Suprapubic skin (tissue), 4 donors: Measurements from ENCODE around the gene NDFIP1. TPM values are rescaled to one million over a fixed set of nuclear protein-coding genes. Genes with fewer than 3 reads are reported as not detected.

Source experiments
- DNase-seq, 2 donors: peaks; one replicate each; pipeline ENCODE4 v3.0.0-alpha.2; 2019; ENCODE audit warnings: low spot score in 2 of 2
- H3K27ac ChIP-seq: fragments of 200-600 bp; sonication (generic); one replicate; pipeline ENCODE4 v1.5.1; 2019
- H3K27me3 ChIP-seq: fragments of 200-600 bp; sonication (generic); one replicate; pipeline ENCODE4 v1.5.1; 2019
- H3K36me3 ChIP-seq: fragments of 200-600 bp; sonication (generic); one replicate; pipeline ENCODE4 v1.5.1; 2019
- H3K4me1 ChIP-seq: fragments of 200-600 bp; sonication (generic); one replicate; pipeline ENCODE4 v1.5.1; 2019
- H3K4me3 ChIP-seq: fragments of 200-600 bp; sonication (generic); one replicate; pipeline ENCODE4 v1.5.1; 2019; ENCODE audit warnings: mild to moderate bottlenecking
- H3K9me3 ChIP-seq: fragments of 200-600 bp; sonication (generic); one replicate; pipeline ENCODE4 v1.5.1; 2019
- CTCF ChIP-seq, 2 donors: fragments of 200-600 bp in 1 of 2; fragments of 450-650 bp in 1 of 2; sonication (generic) in 1 of 2; IDR thresholded peaks; one replicate each; pipeline ENCODE4 v1.5.1; 2016 to 2019; ENCODE audit warnings: antibody characterized with exemption in 2 of 2, mild to moderate bottlenecking in 1 of 2, moderate library complexity in 1 of 2
- EP300 ChIP-seq: sonication (generic); formaldehyde crosslinking; IDR thresholded peaks from one replicate; pipeline ENCODE4 v1.6.1; 2017; ENCODE audit warnings: antibody characterized with exemption
- POLR2A ChIP-seq, 2 donors: fragments of 450-650 bp; IDR thresholded peaks; one replicate each; pipeline ENCODE4 v1.6.1; 2017; ENCODE audit warnings: antibody characterized with exemption in 2 of 2, mild to moderate bottlenecking in 2 of 2, moderate library complexity in 2 of 2
- POLR2AphosphoS5 ChIP-seq, 3 donors: sonication (generic); formaldehyde crosslinking; IDR thresholded peaks; one replicate each; pipeline ENCODE4 v1.6.1; 2017; ENCODE audit warnings: antibody characterized with exemption in 3 of 3
- WGBS: methylation state at CpG from one replicate; pipeline ENCODE4 v1.1.5; 2018; 5-methylcytosine and 5-hydroxymethylcytosine counted together
- total RNA-seq, 4 donors: library from RNA; depleted of rRNA; stranded (reverse); fragments of >200 nt; gene quantifications; one replicate each; pipeline ENCODE4 v1.1.0, GENCODE V29; 2016

Gene NDFIP1
- total RNA-seq, 4 donors from 2014 or later, result 57.8 to 116 (median 75.7) TPM

GRCh38 chr5:142192286-142193113 lies 83.9 kb downstream of the NDFIP1 start:
- no peak for DNase-seq
- WGBS, result 87% methylated on average over 15 of the region's 15 CpGs
- Histone ChIP-seq H3K27ac (no peak overlapping the region), H3K27me3 (no peaks in the 10 kb centered on the region), H3K4me1 (no peaks in the 10 kb centered on the region), H3K4me3 (no peak overlapping the region), H3K9me3 (no peaks in the 10 kb centered on the region), H3K36me3 (no peaks in the 10 kb centered on the region)
- TF ChIP-seq POLR2A (IDR thresholded peaks at IDR 0.05) (no peak), EP300 (no peak), CTCF (IDR thresholded peaks at IDR 0.05) (no peak), POLR2AphosphoS5 (IDR thresholded peaks at IDR 0.05) (no peak)

- TF ChIP-seq CTCF (IDR thresholded peaks at IDR 0.05) (no peak), POLR2AphosphoS5 (IDR thresholded peaks at IDR 0.05) (no peak), POLR2A (IDR thresholded peaks at IDR 0.05) (no peak), EP300 (no peak)
- WGBS, result 86% methylated on average over 7 of the region's 7 CpGs
- no peak overlapping the region for H3K27ac ChIP-seq
- no peaks in the 10 kb centered on the region for H3K36me3 ChIP-seq
- no peak overlapping the region for H3K4me3 ChIP-seq
- no peaks in the 10 kb centered on the region for H3K27me3 ChIP-seq
- no peaks in the 10 kb centered on the region for H3K4me1 ChIP-seq
- H3K9me3 ChIP-seq, result no peaks in the 10 kb centered on the region
- DNase-seq, result no peak
Measured at GRCh38 chr5:142193114-142193428, 84.5 kb downstream of the NDFIP1 start.

GRCh38 chr5:142197098-142197497 lies 88.5 kb downstream of the NDFIP1 start:
- no peaks in the 10 kb centered on the region for H3K9me3 ChIP-seq
- no peak overlapping the region for H3K4me3 ChIP-seq
- whole genome bisulfite sequencing, result 87% methylated on average over 9 of the region's 9 CpGs
- no peaks in the 10 kb centered on the region for H3K27me3 ChIP-seq
- TF ChIP-seq CTCF (IDR thresholded peaks at IDR 0.05) (no peak), POLR2AphosphoS5 (IDR thresholded peaks at IDR 0.05) (no peak), POLR2A (IDR thresholded peaks at IDR 0.05) (no peak), EP300 (no peak)
- no peaks in the 10 kb centered on the region for H3K4me1 ChIP-seq
- H3K27ac ChIP-seq, result no peak overlapping the region
- DNase-seq, result no peak
- H3K36me3 ChIP-seq, result no peaks in the 10 kb centered on the region

GRCh38 chr5:142197781-142198180 lies 89.2 kb downstream of the NDFIP1 start:
- WGBS, result 87% methylated on average over 5 of the region's 5 CpGs
- Histone ChIP-seq H3K27ac (no peak overlapping the region), H3K4me1 (no peaks in the 10 kb centered on the region), H3K36me3 (no peaks in the 10 kb centered on the region), H3K4me3 (no peak overlapping the region), H3K9me3 (no peaks in the 10 kb centered on the region), H3K27me3 (no peaks in the 10 kb centered on the region)
- DNase-seq, result no peak
- TF ChIP-seq CTCF (IDR thresholded peaks at IDR 0.05) (no peak), POLR2A (IDR thresholded peaks at IDR 0.05) (no peak), EP300 (no peak), POLR2AphosphoS5 (IDR thresholded peaks at IDR 0.05) (no peak)

- no peak overlapping the region for H3K27ac ChIP-seq
- no peak overlapping the region for H3K4me3 ChIP-seq
- no peak for DNase-seq
- no peaks in the 10 kb centered on the region for H3K9me3 ChIP-seq
- 95% methylated on average over 8 of the region's 8 CpGs for WGBS
- H3K27me3 ChIP-seq, result no peaks in the 10 kb centered on the region
- TF ChIP-seq POLR2AphosphoS5 (IDR thresholded peaks at IDR 0.05) (no peak), EP300 (no peak), POLR2A (IDR thresholded peaks at IDR 0.05) (no peak), CTCF (IDR thresholded peaks at IDR 0.05) (no peak)
- H3K4me1 ChIP-seq, result no peaks in the 10 kb centered on the region
- no peaks in the 10 kb centered on the region for H3K36me3 ChIP-seq
Measured at GRCh38 chr5:142199388-142199787, 90.8 kb downstream of the NDFIP1 start.
